Small intestine (tissue), 7 donors: ENCODE results near the gene LAMA2. TPM values are rescaled to one million over a fixed set of nuclear protein-coding genes. Genes with fewer than 3 reads are reported as not detected.
A peak's percentile ranks its signal among the peaks of the same experiment; 100 is the strongest.

Experiments
- DNase-seq, 2 donors: peaks; one replicate each; pipeline versions ENCODE4 v3.0.0 to v3.0.0-alpha.2; 2013
- FAIRE-seq: peaks from 2 replicates; lab custom pipeline; 2012; peaks lifted over from hg19 to GRCh38; lab: Jason Lieb, UNC
- H3K27ac ChIP-seq, 3 donors: one replicate each; pipeline ENCODE4 v1.5.1; 2013; ENCODE audit warnings: low read length in 2 of 3, mild to moderate bottlenecking in 2 of 3, control low read depth in 1 of 3, inconsistent platforms in 1 of 3, low read depth in 1 of 3, moderate library complexity in 1 of 3
- H3K27me3 ChIP-seq, 3 donors: one replicate each; pipeline ENCODE4 v1.6.1; 2013; ENCODE audit warnings: low read length in 3 of 3, inconsistent platforms in 1 of 3; ENCODE audit not compliant: control insufficient read depth in 3 of 3, insufficient read depth in 3 of 3
- H3K36me3 ChIP-seq, 3 donors: one replicate each; pipeline ENCODE4 v1.6.1; 2013; ENCODE audit warnings: low read length in 3 of 3, inconsistent platforms in 1 of 3, low read depth in 1 of 3, mild to moderate bottlenecking in 1 of 3, moderate library complexity in 1 of 3; ENCODE audit not compliant: control insufficient read depth in 3 of 3, insufficient read depth in 2 of 3
- H3K4me1 ChIP-seq, 3 donors: one replicate each; pipeline ENCODE4 v1.6.1; 2013; ENCODE audit warnings: low read length in 2 of 3, inconsistent platforms in 1 of 3, low read depth in 1 of 3, mild to moderate bottlenecking in 1 of 3, moderate library complexity in 1 of 3; ENCODE audit not compliant: control insufficient read depth in 3 of 3, insufficient read depth in 2 of 3
- H3K4me3 ChIP-seq, 3 donors: one replicate each; pipeline ENCODE4 v1.5.1; 2013; ENCODE audit warnings: low read length in 3 of 3, control low read depth in 1 of 3, inconsistent platforms in 1 of 3, low read depth in 1 of 3, mild to moderate bottlenecking in 1 of 3, moderate library complexity in 1 of 3
- H3K9me3 ChIP-seq, 2 donors: one replicate each; pipeline ENCODE4 v1.6.1; 2013; ENCODE audit warnings: low read depth in 1 of 2, low read length in 1 of 2; ENCODE audit not compliant: control insufficient read depth in 2 of 2, insufficient read depth in 1 of 2
- WGBS, 3 donors: extraction: QIAGEN DNeasy Blood & Tissue Kit; methylation state at CpG; one replicate each; pipeline ENCODE4 v1.1.7; 2013; 5-methylcytosine and 5-hydroxymethylcytosine counted together
- polyA plus RNA-seq, 4 donors: library from polyadenylated mRNA; stranded (reverse) in 3 of 4; unstranded in 1 of 4; fragments of 200-250 nt in 3 of 4; fragments of 120-200 nt in 1 of 4; gene quantifications; one replicate each; pipeline versions ENCODE4 v1.2.1 to v1.2.3, GENCODE V29; 2013
- donor health status: healthy with polysubstance abuse.
- donor health status: control.
- donor health status: control.
- donor health status: Bipolar disorder and iron deficiency.
- donor health status: healthy.

LAMA2 gene
- polyA plus RNA-seq, 4 donors = 0.67 to 12.7 (median 1.1) TPM

DNA sequence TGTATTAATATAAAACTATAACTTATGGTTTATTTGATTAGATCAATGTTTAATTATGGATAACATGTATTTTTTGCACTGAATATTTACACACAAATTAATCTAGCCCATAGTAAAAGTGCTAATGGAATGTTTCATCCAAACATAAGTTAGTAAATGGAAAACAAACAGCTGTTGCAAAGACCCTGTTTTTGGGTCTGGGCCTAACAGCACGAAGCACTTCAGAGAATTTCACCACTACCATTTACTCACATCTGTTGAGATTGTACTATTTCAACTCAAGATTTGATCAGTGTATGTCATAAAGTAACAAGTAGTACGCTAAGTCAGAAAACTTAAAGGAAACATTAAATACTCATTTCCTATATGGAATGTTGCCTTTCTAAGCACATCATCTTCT, 359.6 kb downstream of the LAMA2 start:
- Histone ChIP-seq H3K27ac (no peak overlapping the region), H3K4me3 (no peak overlapping the region), H3K9me3 (no peaks in the 10 kb centered on the region), H3K4me1 (no peaks in the 10 kb centered on the region), H3K36me3 (no peaks in the 10 kb centered on the region), H3K27me3 (no peaks in the 10 kb centered on the region)
- WGBS, 3 donors = 54 to 84% (median 75%) methylated on average over 2 of the region's 2 CpGs
- FAIRE-seq (no peak), DNase-seq (no peak)

DNA sequence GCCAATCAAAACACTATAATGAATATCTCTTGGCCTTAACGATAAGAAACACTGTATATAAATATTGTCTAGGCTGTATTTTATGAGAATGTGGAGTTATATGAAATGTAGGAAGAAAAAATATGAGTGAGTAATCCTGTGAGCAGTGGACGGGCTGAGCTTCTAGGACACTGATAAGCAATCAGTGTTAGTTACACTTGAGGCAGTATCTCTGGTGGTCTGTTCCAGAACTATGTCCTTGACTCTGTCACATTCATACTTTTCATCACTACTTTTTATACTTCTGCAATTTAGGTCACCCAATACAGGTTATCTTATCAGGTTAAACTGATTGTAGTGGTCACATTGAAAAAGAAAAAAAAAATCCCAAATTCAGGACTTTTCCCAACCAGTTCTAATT, 360.4 kb downstream of the LAMA2 start:
- Histone ChIP-seq H3K27me3 (no peaks in the 10 kb centered on the region), H3K36me3 (no peaks in the 10 kb centered on the region), H3K9me3 (no peaks in the 10 kb centered on the region), H3K27ac (no peak overlapping the region), H3K4me1 (no peaks in the 10 kb centered on the region), H3K4me3 (no peak overlapping the region)
- no peak for DNase-seq
- no peak for FAIRE-seq
- WGBS, 3 donors = 77 to 78% (median 77%) methylated on average over 2 of the region's 2 CpGs

DNA sequence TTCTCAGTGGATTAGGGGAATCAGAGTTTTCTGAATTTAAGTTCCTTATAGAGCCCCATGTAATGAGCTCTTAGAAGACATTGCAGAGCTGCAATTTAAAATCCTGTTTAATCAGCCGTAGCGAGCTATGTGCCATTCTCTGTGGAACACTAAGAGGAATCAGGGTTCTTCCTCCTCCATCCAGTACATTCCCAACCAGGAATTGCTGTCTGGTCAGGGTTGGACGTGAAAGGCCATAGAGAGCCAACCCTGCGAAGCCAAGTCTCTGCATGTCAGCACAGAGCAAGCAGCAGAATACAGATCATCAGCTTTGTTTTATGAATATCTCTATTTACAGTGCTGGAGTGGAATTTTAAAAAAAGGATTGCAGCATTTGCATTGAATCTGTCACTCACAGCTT, 366.0 kb downstream of the LAMA2 start:
- H3K4me1 ChIP-seq = no peaks in the 10 kb centered on the region
- no peak overlapping the region for H3K4me3 ChIP-seq
- no peak for FAIRE-seq
- no peaks in the 10 kb centered on the region for H3K36me3 ChIP-seq
- no peak overlapping the region for H3K27ac ChIP-seq
- no peak for DNase-seq
- H3K27me3 ChIP-seq = no peaks in the 10 kb centered on the region
- WGBS, 3 donors = 71 to 80% (median 72%) methylated on average over 4 of the region's 4 CpGs
- no peaks in the 10 kb centered on the region for H3K9me3 ChIP-seq

DNA sequence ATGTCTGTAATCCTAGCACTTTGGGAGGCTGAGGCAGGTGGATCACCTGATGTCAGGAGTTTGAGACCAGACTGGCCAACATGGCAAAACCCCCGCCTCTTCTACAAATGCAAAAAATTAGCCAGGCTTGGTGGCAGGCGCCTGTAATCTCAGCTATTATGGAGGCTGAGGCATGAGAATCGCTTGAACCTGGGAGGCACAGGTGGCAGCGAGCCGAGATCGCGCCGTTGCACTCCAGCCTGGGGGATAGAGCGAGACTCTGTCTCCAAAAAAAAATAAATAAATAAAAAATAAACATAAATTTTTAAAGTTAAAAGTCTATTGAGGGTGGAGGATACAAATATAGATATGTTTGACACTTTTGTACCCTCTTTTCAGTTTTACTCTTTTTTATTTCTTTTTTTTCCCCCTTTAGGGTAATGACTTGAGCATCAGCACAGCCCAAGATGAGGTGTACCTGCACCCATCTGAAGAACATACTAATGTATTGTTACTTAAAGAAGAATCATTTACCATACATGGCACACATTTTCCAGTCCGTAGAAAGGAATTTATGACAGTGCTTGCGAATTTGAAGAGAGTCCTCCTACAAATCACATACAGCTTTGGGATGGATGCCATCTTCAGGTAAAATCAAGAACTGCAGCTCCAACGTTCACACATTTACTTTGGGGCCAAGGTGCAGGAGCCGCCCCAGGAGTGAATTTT, 368.9 kb downstream of the LAMA2 start:
- WGBS, 3 donors = 63 to 68% (median 64%) methylated on average over 13 of the region's 13 CpGs

DNA sequence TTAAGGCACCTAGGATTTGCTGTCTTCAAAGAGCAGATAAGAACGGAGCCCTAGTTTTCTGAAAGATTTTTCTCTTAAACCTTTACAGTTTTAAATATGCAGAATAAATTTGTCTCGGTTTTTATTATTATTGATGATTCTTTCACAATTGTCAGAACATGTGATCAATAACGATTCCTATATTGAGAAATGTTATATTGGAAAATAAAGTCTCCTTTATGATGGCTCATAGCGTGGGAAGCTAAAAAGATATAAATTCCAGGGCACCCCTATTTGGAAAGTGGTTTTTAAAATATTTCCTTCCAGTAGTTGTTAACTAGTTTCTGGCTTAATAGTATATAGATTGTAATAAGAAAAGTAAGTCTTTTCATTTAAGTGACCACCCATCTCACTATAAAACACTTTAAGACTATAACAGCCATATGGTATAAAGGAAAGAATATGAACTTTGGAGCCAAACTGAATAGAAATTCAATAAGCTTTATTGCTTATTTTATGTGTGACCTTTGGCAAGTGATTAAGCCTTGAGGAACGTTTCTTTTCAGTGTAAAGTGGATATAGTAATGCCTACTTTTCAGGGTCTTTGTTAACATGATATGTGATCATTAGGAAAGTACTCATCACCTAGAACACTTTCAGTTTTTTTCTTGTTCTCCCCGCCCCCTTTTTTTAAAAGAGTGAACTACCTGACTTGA, 369.6 kb downstream of the LAMA2 start:
- Histone ChIP-seq H3K9me3 (no peaks in the 10 kb centered on the region), H3K4me1 (no peaks in the 10 kb centered on the region), H3K27ac (no peak overlapping the region), H3K4me3 (no peak overlapping the region), H3K36me3 (no peaks in the 10 kb centered on the region), H3K27me3 (no peaks in the 10 kb centered on the region)
- DNase-seq = peak; percentile 50 to 65
- FAIRE-seq = peak; percentile 59
- 10 to 42% (median 24%) methylated on average over 6 of the region's 6 CpGs for WGBS, 3 donors

More for the DNA sequence above, 368.9 kb downstream of the LAMA2 start:
- peak; percentile 83 to 84 for DNase-seq
- Histone ChIP-seq H3K27ac (no peak overlapping the region), H3K27me3 (no peaks in the 10 kb centered on the region), H3K4me1 (no peaks in the 10 kb centered on the region), H3K9me3 (no peaks in the 10 kb centered on the region), H3K4me3 (no peak overlapping the region), H3K36me3 (no peaks in the 10 kb centered on the region)
- FAIRE-seq = no peak

DNA sequence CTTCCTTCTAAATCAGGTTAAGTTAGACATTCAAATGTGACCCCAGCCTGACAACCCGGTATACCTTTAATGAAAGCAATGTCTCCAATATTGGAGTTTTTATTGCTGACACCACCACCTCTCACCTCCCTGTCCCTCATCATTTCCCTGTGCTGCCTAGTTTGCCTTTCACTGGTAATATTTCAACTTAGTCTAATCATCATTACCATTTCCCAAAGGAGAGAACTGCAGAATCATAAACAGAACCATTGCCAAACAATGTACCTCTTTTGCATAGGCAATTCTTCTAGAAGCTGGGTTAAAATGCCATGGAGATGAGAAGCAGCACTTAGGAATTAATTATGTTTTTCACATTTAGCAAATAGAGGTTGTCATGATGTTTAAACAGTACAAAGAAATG, 370.3 kb downstream of the LAMA2 start:
- WGBS, 3 donors = 17 to 51% (median 36%) methylated on average over 1 of the region's 1 CpG
- Histone ChIP-seq H3K36me3 (no peaks in the 10 kb centered on the region), H3K27me3 (no peaks in the 10 kb centered on the region), H3K27ac (no peak overlapping the region), H3K4me1 (no peaks in the 10 kb centered on the region), H3K9me3 (no peaks in the 10 kb centered on the region), H3K4me3 (no peak overlapping the region)
- DNase-seq (no peak), FAIRE-seq (no peak)

DNA sequence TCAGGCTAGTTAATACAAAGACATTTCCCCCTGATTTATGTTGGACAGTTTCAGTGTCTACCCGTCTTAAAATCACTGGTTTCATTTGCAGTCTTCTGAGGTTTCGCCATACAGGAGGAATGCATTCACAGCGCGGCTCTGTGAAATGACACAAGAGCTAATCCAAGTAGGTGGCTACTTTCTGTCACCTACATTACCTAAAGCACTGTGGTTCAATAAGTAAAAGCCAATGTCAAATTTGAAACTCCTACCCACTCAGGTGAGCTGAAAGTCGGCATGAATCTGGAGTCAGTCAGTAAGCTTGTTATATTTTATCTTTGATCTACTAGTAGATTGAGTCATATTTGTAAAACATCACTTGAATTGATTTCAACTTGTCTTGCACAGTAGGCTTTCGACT, 370.8 kb downstream of the LAMA2 start:
- WGBS, 3 donors = 78 to 84% (median 80%) methylated on average over 6 of the region's 6 CpGs
- Histone ChIP-seq H3K9me3 (no peaks in the 10 kb centered on the region), H3K36me3 (no peaks in the 10 kb centered on the region), H3K27ac (no peak overlapping the region), H3K27me3 (no peaks in the 10 kb centered on the region), H3K4me1 (no peaks in the 10 kb centered on the region), H3K4me3 (no peak overlapping the region)
- FAIRE-seq = no peak
- no peak for DNase-seq

DNA sequence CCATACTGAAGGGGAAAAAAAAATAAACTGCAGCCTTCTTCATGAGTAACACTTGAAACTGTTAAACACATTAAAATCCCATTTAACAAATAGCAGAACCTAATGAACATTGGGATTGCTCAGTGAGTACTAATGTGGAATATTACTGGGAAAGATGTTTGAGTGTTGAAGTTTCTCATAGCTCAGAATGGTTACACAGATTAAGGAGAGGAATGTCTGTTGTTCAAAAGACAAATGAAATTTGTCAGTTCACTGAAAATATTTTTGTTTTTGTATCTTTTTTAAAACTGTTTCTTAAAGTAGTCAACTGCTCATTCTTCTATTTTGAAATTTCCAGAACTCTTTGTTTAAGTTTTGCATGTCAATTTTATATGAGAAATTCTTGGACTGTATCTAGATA, 374.3 kb downstream of the LAMA2 start:
- Histone ChIP-seq H3K27ac (no peak overlapping the region), H3K4me3 (no peak overlapping the region), H3K9me3 (no peaks in the 10 kb centered on the region), H3K36me3 (no peaks in the 10 kb centered on the region), H3K4me1 (no peaks in the 10 kb centered on the region), H3K27me3 (no peaks in the 10 kb centered on the region)
- FAIRE-seq (no peak), DNase-seq (no peak)
